Tibial artery (tissue), 4 donors: Measurements from ENCODE around the gene UAP1.
"Not testable (repeated sequence)": the region's sequence is repeated elsewhere in the genome, so short reads cannot be mapped to it uniquely, and the experiment has no call there.

Source experiments
- DNase-seq, 2 donors: peaks; one replicate each; pipeline ENCODE4 v3.0.0-alpha.2; 2019
- H3K27ac ChIP-seq, 2 donors: fragments of 200-600 bp; sonication (generic) in 1 of 2; 1 replicate in 1 of 2; 2 replicates in 1 of 2; pipeline ENCODE4 v1.5.1; 2018 to 2019; ENCODE audit warnings: mild to moderate bottlenecking in 1 of 2
- H3K27me3 ChIP-seq, 2 donors: fragments of 200-600 bp; sonication (generic) in 1 of 2; one replicate each; pipeline versions ENCODE4 v1.5.1 to v1.6.0; 2016 to 2019
- H3K36me3 ChIP-seq, 3 donors: fragments of 200-600 bp; sonication (generic) in 2 of 3; one replicate each; pipeline ENCODE4 v1.5.1; 2016 to 2019; ENCODE audit warnings: mild to moderate bottlenecking in 2 of 3
- H3K4me1 ChIP-seq, 4 donors: fragments of 200-600 bp; sonication (generic) in 2 of 4; 1 replicate in 3 of 4; 2 replicates in 1 of 4; pipeline ENCODE4 v1.5.1; 2016 to 2019
- H3K4me3 ChIP-seq, 2 donors: fragments of 200-600 bp; sonication (generic) in 1 of 2; 1 replicate in 1 of 2; 2 replicates in 1 of 2; pipeline ENCODE4 v1.5.1; 2018 to 2019; ENCODE audit warnings: mild to moderate bottlenecking in 2 of 2
- H3K9me3 ChIP-seq, 3 donors: fragments of 200-600 bp; sonication (generic) in 1 of 3; one replicate each; pipeline ENCODE4 v1.5.1; 2016 to 2019
- CTCF ChIP-seq, 2 experiments: fragments of 200-600 bp in 1 of 2; fragments of 450-650 bp in 1 of 2; IDR thresholded peaks; one replicate each; pipeline ENCODE4 v1.5.1; 2017 to 2019; ENCODE audit warnings: antibody characterized with exemption in 2 of 2, mild to moderate bottlenecking in 1 of 2, moderate library complexity in 1 of 2
- intact Hi-C: fragments of 100-400 bp; cut with DNase I; formaldehyde crosslinking; loops from one replicate; pipeline ENCODE4 v1.15.0; 2023; ENCODE audit warnings: low total_unique reads

Gene UAP1

GRCh38 chr1:162599451-162599850 is 37.9 kb downstream of the UAP1 start:
- Histone ChIP-seq H3K4me1 (no peaks in the 10 kb centered on the region), H3K27ac (no peak overlapping the region), H3K27me3 (no peaks in the 10 kb centered on the region), H3K4me3 (no peak overlapping the region), H3K9me3 (no peaks in the 10 kb centered on the region), H3K36me3 (peaks cover 33 to 73% (median 60%) of the 10 kb centered on the region in 3 donors)
- TF ChIP-seq CTCF (IDR thresholded peaks at IDR 0.05): no peak
- intact Hi-C loops: no loop called here
- no peak for DNase-seq

- H3K4me1 ChIP-seq, intact Hi-C loops, H3K27ac ChIP-seq, DNase-seq, H3K9me3 ChIP-seq, H3K27me3 ChIP-seq, H3K4me3 ChIP-seq: not testable (repeated sequence)
- H3K36me3 ChIP-seq: peaks cover 24 to 46% (median 42%) of the 10 kb centered on the region in 3 donors
Observed at GRCh38 chr1:162603117-162603516, 41.6 kb downstream of the UAP1 start.

- peaks cover 5 to 32% (median 27%) of the 10 kb centered on the region in 3 donors for H3K36me3 ChIP-seq
- no peak overlapping the region for H3K4me3 ChIP-seq
- intact Hi-C loops: no loop called here
- H3K9me3 ChIP-seq: no peaks in the 10 kb centered on the region
- no peak for TF ChIP-seq CTCF (IDR thresholded peaks at IDR 0.05)
- no peak for DNase-seq
- no peak overlapping the region for H3K27ac ChIP-seq
- H3K4me1 ChIP-seq: no peaks in the 10 kb centered on the region
- H3K27me3 ChIP-seq: no peaks in the 10 kb centered on the region
Observed at GRCh38 chr1:162605225-162605927, 43.9 kb downstream of the UAP1 start.

- intact Hi-C loops: no loop called here
- no peaks in the 10 kb centered on the region for H3K27me3 ChIP-seq
- no peak overlapping the region for H3K4me3 ChIP-seq
- no peak for DNase-seq
- no peak overlapping the region for H3K27ac ChIP-seq
- H3K36me3 ChIP-seq: peaks cover 0 to 5% (median 0%) of the 10 kb centered on the region in 3 donors
- peaks cover 0 to 17% (median 13%) of the 10 kb centered on the region in 4 donors for H3K4me1 ChIP-seq
- TF ChIP-seq CTCF (IDR thresholded peaks at IDR 0.05): no peak
- H3K9me3 ChIP-seq: no peaks in the 10 kb centered on the region
Observed at GRCh38 chr1:162609306-162609705, 47.8 kb downstream of the UAP1 start.

GRCh38 chr1:162612606-162613400 is 51.3 kb downstream of the UAP1 start:
- Histone ChIP-seq H3K27me3 (no peaks in the 10 kb centered on the region), H3K9me3 (no peaks in the 10 kb centered on the region), H3K27ac (peak overlapping the region; percentile 61 to 78), H3K4me3 (no peak overlapping the region), H3K4me1 (peaks cover 0 to 17% (median 13%) of the 10 kb centered on the region in 4 donors), H3K36me3 (peaks cover 0 to 5% (median 0%) of the 10 kb centered on the region in 3 donors)
- intact Hi-C loops: loop anchor here (2.0 to 10.0 kb wide), 2 partner anchors 162 to 184 kb away; no protein-coding TSS in a partner anchor
- TF ChIP-seq CTCF (IDR thresholded peaks at IDR 0.05): no peak
- DNase-seq: peak; percentile 78 to 83

GRCh38 chr1:162616848-162617247 is 55.3 kb downstream of the UAP1 start:
- no peak for DNase-seq
- no peak overlapping the region for H3K4me3 ChIP-seq
- no peak overlapping the region for H3K27ac ChIP-seq
- no peaks in the 10 kb centered on the region for H3K9me3 ChIP-seq
- no peak for TF ChIP-seq CTCF (IDR thresholded peaks at IDR 0.05)
- no peaks in the 10 kb centered on the region for H3K27me3 ChIP-seq
- intact Hi-C loops: loop anchor here (10.0 kb wide), 1 partner anchor 158 kb away; no protein-coding TSS in a partner anchor
- peaks cover 0 to 17% (median 13%) of the 10 kb centered on the region in 4 donors for H3K4me1 ChIP-seq
- H3K36me3 ChIP-seq: no peaks in the 10 kb centered on the region
